ENCODE data around the gene UVSSA.

UVSSA gene

DNA sequence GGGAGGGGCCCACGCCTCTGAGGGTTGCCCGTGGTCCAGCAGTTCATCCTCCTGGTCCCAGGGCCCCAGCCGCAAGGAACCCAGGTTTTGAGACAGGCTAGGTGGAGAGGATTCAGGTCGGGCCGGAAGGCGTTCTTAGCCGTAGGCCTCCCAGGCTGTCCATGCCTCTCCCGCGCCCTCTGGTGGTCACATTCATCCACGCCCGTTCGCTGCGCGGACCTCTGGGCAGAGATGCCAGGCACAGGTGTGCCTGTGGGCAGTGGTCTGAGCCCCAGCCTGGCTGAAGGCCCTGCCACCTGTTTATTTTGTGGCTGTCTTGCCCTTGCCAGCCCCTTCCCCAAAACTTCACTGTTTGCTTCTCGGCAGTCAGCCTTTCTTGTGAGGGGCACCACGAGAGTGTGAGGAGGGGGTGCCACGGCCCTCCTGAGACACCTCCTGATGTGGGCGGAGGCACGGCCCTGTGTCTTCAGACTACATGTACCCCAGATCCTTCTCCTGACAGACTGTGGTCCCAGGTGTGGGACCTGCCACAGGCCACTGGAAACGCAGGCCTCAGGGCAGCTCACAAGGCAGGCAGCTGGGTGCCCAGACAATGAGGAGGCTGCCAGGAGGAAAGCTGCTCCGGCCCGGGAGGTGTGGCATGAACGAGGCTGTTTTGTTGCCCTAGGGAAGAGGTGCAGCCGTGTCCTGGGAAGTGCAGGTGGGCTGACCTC is 5.0 kb downstream of the UVSSA start:
- DNase-seq = peak; percentile 89

DNA sequence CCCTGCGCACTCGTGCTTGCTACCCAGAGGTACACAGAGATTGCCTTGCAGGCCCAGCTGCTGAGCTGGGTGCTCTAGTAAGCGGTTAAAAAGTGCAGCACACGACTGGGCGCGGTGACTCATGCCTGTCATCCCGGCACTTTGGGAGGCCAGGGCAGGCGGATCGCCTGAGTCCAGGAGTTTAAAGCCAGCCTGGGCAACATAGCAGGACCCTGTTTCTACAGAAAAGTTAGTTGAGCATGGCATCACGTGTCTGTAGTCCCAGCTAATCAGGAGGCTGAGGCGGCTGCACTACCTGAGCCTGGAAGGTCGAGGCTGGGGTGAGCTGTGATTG is 5.5 kb downstream of the UVSSA start:
- DNase-seq = no peak

DNA sequence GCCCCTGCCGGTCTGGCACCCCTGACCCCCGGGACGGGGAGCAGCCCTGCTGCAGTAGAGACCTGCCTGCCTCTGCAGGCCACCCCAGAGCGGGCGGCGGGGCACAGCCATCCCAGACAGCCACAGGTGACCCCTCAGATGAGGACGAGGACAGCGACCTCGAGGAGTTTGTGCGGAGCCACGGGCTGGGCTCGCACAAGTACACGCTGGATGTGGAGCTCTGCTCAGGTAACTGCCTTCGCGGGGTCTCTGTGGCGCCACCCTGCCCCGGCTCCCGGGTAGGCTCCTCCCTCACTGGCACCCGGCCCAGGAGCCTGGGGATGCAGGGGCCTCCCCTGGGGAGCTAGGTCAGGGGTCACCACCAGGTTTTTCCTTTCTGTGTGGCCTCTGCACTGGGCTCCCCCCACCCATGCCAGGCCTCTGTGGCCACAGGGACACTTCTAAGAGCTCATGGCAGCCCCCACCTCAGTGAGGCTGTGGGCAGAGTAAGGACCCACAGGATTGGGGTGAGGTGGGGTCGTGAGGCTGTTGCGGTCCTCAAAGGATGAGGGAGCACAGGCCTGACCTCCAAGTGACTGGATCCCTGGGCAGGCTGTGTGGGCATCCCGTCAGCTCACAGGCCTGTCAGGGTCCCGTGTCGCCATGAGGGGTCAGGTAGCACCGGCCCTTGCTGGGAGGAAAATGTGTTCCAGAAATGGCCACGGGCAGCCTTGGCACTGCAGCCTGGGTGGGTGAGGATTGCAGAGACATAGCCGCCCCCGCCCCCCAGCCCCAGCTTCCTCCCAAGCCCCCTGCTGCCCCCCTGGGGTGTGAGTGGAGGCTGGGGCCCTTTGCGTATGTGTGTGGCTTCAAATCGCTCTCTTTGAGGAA is 6.4 kb downstream of the UVSSA start:
- no peak for DNase-seq

- peak; percentile 30 for DNase-seq
These were observed 7.4 kb downstream of the UVSSA start for GRCh38 chr4:1354136-1354982.

- DNase-seq = no peak
These were observed 7.9 kb downstream of the UVSSA start for GRCh38 chr4:1354983-1355275.

DNA sequence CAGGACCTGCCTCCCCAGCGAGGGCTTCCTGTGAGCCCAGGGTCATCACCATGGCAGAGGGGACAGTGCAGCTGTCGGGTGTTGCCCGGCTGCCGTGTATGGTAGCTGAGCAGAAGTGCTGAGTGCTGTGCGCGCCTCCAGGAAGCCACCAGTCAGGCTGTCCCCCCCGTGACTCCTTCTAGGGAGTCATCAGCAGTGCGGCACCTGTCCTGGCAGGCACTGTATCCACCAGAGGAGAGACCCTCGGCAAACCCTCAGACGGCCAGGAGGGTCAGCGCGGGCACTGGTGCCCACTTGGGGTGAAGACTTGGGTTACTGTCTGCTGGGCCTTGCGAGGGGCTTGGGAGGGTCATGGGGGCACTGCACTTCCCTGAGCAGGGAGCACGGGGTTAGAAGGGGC is 8.4 kb downstream of the UVSSA start:
- no peak for DNase-seq

- DNase-seq = peak; percentile 82
These were observed 9.4 kb downstream of the UVSSA start for GRCh38 chr4:1356181-1356998.

- no peak for DNase-seq
These were observed 10.6 kb downstream of the UVSSA start for GRCh38 chr4:1357356-1358248.

DNA sequence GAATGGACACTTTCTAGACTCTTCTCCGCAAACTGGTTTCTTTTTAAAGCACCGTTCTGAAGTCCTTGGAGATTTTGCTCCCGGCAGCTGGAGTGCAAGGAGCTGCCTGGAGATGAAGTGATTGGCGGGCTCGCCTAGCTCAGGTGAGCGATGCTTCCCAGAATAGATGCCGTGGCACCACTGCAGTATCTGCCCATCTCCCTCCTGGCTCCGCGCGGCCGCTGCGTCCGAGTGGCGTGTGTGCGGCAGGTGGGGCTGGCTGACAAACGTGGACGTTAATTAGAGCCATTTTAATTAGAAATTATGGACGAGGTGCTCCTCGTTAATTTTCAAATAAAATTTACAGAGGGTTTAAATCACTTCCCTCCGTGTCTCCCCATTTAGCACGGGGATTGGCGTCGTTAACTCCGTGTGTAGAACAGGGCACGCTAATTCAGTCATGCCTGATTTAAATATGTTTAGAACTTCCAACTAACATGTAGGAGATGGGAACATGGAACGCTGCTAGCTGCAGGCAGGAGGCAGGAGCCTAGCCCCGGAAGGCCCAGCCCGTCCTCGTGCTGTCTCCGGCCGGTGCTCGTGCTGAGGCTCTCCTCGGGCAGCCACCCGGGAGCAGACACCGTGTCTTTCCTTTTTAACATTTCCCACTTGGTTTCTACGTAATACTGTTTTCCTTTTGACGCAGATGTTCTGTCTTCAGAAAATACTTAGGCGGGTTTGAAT is 11.6 kb downstream of the UVSSA start:
- no peak for DNase-seq

DNA sequence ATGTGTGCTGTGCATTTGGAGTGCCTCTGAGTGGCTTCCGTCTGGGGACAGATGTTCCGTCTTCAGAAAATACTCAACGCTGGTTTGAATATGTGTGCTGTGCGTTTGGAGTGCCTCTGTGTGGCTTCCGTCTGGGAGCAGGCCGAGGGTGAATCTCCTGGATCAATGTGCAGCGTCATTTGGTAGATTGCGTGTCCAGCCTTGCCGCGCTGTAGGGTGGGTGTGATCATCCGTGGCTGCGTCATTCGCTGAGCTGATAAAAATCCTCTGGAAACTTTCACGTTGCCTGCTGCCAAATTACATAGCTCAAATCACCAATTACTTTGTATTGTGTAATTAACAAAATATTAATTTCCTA is 12.1 kb downstream of the UVSSA start:
- DNase-seq = no peak

- DNase-seq = no peak
These were observed 13.0 kb downstream of the UVSSA start for GRCh38 chr4:1359976-1360375.

- DNase-seq = no peak
These were observed 13.6 kb downstream of the UVSSA start for GRCh38 chr4:1360423-1361283.

DNA sequence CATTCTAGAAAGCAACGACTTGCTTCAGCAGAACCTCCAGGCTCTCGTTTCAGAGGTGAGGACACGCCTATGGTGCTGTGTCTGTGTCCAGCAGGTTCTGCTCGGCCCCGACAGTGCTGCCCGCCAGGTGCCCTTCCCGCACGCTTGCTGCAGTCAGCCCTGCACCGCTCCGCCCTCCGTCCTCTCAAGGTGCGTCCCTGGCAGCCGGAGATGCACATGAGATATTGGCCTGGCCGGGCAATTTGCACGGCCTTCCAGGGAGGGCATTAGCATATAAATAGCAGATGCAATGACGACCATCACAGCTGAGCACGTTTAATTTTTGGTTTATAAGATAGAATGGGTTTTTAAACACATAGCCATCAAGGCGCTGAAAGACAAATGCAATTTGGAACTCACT is 14.4 kb downstream of the UVSSA start:
- DNase-seq = no peak

DNA sequence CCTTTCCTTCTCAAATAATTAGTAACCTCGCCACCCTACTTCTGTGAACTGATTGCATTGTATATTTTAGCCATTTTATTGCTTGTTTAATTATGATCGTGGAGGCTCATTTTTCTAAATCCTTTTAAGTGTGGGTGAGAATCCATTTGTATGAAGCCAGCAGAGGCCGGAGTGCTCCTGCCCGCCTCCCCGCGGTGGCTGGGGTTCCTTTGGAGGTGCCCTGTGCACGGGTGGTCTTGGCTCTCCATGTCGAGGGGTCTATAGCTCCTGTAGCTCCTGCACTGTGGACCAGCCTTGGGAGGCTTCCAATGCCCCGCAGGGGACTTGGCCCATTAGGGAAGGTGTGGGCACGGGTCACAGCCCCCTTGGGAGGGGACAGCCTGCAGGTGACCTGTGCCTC is 15.0 kb downstream of the UVSSA start:
- DNase-seq = no peak

DNA sequence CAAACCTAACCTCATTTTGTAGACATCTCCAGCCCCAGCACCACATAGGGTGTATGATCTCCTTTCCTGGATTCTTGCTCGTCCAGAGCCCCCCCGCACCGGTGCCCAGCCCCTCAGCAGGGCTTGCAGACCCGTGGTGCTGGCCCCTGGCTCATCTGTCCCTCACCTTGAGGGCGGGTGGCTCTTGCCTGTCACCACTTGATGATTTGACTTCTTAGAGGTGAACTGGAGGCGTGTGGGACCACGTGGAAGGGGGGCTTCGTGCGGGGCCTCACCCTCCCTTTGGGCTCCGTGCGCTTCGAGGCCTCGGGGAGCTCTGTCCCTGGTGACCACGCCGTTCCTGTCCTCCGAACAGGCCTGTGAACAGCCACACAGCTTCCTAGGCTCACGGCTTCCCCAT is 15.5 kb downstream of the UVSSA start:
- no peak for DNase-seq

GRCh38 chr4:1363513-1363912 is 16.5 kb downstream of the UVSSA start:
- no peak for DNase-seq

DNA sequence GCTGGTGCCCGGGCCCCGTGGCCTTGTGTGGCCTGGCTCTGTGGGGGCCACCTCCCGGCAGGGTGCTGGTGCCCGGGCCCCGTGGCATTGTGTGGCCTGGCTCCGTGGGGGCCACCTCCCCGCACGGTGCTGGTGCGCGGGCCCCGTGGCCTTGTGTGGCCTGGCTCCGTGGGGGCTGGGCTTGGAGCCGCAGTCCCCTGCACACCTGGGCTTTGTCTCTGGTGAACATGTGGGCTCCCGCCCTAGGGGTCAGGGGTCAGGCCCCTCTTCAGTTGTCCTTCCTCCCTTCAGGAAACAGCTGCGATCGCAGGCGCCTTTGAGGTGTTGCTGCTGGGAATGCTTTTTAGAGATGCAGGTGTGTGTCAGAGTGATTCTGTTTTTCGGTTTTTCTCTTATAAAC is 17.2 kb downstream of the UVSSA start:
- no peak for DNase-seq

GRCh38 chr4:1364748-1365147 is 17.7 kb downstream of the UVSSA start:
- no peak for DNase-seq

DNA sequence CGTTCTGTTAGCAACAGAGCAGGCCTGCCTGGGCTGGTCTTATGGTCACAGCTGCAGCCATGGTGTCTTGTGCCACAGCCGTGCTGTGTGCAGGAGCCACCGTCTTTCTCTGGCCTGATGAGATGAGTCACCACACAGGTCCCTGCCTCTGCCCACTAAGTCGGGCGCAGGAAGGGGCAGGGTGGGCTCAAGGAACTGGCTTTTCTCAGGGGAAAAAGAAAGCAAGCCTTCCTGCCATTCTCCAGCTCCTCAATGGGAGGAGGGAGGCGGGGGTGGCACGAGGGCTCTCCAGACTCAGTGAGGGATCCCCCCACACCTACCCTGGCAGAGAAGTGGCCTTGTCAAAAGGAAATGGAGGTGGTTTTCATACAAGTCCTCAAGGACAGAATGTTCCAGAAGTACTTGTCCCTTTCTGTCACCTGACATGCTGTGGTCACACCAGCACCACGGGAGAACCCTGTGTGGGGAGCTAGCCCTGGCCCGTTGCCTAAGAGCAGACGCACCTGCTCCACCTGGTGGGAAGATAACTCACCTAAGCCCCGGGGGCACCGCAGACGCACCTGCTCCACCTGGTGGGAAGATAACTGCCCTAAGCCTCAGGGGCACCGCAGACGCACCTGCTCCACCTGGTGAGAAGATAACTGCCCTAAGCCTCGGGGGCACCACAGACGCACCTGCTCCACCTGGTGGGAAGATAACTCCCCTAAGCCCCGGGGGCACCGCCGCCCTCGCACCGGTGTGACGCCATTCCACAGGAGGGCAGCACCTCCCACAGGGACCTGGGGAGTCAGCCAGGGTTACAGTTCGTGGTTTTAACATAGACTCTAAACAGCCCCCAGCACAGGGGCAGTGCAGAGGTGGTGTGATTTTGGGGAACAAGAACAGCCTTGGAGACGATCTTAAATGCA is 18.5 kb downstream of the UVSSA start:
- no peak for DNase-seq

All from hematopoietic multipotent progenitor cell treated with erythropoietin and hydrocortisone succinate and interleukin-3 and kit ligand, for 4 days (in vitro differentiated cells).